Muscle of leg (tissue), 11 donors: ENCODE measurements around the gene TPSAB1. TPM values are rescaled to one million over a fixed set of nuclear protein-coding genes. Genes with fewer than 3 reads are reported as not detected.

Experiments used
- DNase-seq: peaks from one replicate; pipeline ENCODE4 v3.0.0; 2013
- H3K27ac ChIP-seq: one replicate; pipeline ENCODE4 v1.5.1; 2013; ENCODE audit warnings: mild to moderate bottlenecking, low read length, control low read depth
- H3K27me3 ChIP-seq: one replicate; pipeline ENCODE4 v1.6.1; 2013; ENCODE audit warnings: low read length; ENCODE audit not compliant: control insufficient read depth, insufficient read depth
- H3K36me3 ChIP-seq: one replicate; pipeline ENCODE4 v1.6.1; 2013; ENCODE audit warnings: low read length; ENCODE audit not compliant: control insufficient read depth, insufficient read depth
- H3K4me1 ChIP-seq: one replicate; pipeline ENCODE4 v1.6.1; 2013; ENCODE audit warnings: low read length; ENCODE audit not compliant: control insufficient read depth, insufficient read depth
- H3K4me3 ChIP-seq: one replicate; pipeline ENCODE4 v1.5.1; 2013; ENCODE audit warnings: low read length, control low read depth
- H3K9me3 ChIP-seq: replicated peaks from 2 replicates; pipeline ENCODE4 v1.6.1; 2013; ENCODE audit warnings: low read depth, low read length; ENCODE audit not compliant: control insufficient read depth
- WGBS: methylation state at CpG from one replicate; pipeline ENCODE4 v1.1.5; 2013; ENCODE audit warnings: missing lambda C conversion rate; ENCODE audit not compliant: insufficient coverage; 5-methylcytosine and 5-hydroxymethylcytosine counted together
- polyA plus RNA-seq, 8 donors: library from polyadenylated mRNA; unstranded; fragments of 120-200 nt; gene quantifications; one replicate each; pipeline versions ENCODE4 v1.2.1 to v1.2.3, GENCODE V29; 2013; ENCODE audit warnings: inconsistent platforms in 1 of 8, low replicate concordance in 1 of 8; ENCODE audit not compliant: insufficient read length in 8 of 8, insufficient read depth in 1 of 8
- total RNA-seq: library from RNA; stranded (reverse); fragments of 120-200 nt; gene quantifications from one replicate; pipeline ENCODE4 v1.2.4, GENCODE V29; 2013

Gene TPSAB1
- total and polyA plus RNA-seq, 9 donors: 0.53 to 3.8 (median 1.7) TPM

GRCh38 chr16:1258906-1259759 lies 18.6 kb downstream of the TPSAB1 start:
- no peak for DNase-seq
- Histone ChIP-seq H3K4me3 (no peak overlapping the region), H3K9me3 (no peaks in the 10 kb centered on the region), H3K36me3 (no peaks in the 10 kb centered on the region), H3K27ac (no peak overlapping the region), H3K4me1 (peaks cover 5% of the 10 kb centered on the region), H3K27me3 (peaks cover 57% of the 10 kb centered on the region)
- WGBS: 9% methylated on average over 36 of the region's 42 CpGs

- no peak for DNase-seq
- H3K9me3 ChIP-seq: no peaks in the 10 kb centered on the region
- WGBS: 22% methylated on average over 4 of the region's 11 CpGs
- H3K4me1 ChIP-seq: peaks cover 5% of the 10 kb centered on the region
- H3K36me3 ChIP-seq: no peaks in the 10 kb centered on the region
- peaks cover 57% of the 10 kb centered on the region for H3K27me3 ChIP-seq
- H3K4me3 ChIP-seq: no peak overlapping the region
- H3K27ac ChIP-seq: no peak overlapping the region
Measured at GRCh38 chr16:1259760-1260068, 19.2 kb downstream of the TPSAB1 start.

GRCh38 chr16:1260101-1260680 lies 19.7 kb downstream of the TPSAB1 start:
- WGBS: 66% methylated on average over 34 of the region's 36 CpGs
- H3K4me1 ChIP-seq: peaks cover 5% of the 10 kb centered on the region
- H3K4me3 ChIP-seq: no peak overlapping the region
- DNase-seq: no peak
- H3K27ac ChIP-seq: no peak overlapping the region
- no peaks in the 10 kb centered on the region for H3K36me3 ChIP-seq
- peaks cover 57% of the 10 kb centered on the region for H3K27me3 ChIP-seq
- H3K9me3 ChIP-seq: no peaks in the 10 kb centered on the region

GRCh38 chr16:1261131-1261892 lies 20.8 kb downstream of the TPSAB1 start:
- Histone ChIP-seq H3K36me3 (no peaks in the 10 kb centered on the region), H3K27ac (no peak overlapping the region), H3K4me1 (peaks cover 5% of the 10 kb centered on the region), H3K9me3 (no peaks in the 10 kb centered on the region), H3K4me3 (no peak overlapping the region), H3K27me3 (peaks cover 61% of the 10 kb centered on the region)
- no peak for DNase-seq
- WGBS: 6% methylated on average over 30 of the region's 47 CpGs

DNA sequence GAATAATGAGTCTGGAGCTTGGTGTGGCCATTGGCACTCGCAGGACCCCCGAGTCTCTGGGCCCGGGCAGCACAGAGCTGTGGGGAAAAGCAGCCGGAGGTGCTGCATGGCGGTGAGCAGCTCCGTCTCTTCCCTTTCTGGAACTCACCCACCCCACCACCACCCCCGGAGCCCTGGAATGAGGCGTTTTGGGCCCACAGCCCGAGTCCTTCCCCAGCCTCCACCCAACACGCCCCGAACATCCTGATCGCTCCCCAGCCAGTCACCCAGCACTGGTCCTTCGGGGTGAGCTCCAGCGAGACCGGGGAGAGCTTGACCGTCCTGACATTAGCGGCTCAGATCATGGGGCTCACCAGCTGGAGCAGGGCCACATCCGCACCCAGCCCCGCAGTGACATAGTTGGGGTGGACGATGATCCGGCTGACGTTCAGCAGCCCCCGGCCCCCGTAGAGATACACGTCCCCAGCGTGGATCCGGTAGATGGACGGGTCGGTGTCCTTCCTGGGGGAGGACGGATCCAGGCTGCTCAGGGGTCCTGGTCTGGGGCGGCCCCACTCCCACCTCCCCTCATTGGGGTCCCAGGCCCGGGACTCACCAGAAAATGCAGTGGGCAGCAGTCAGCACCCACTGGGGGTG lies 21.8 kb downstream of the TPSAB1 start:
- peaks cover 5% of the 10 kb centered on the region for H3K4me1 ChIP-seq
- no peaks in the 10 kb centered on the region for H3K36me3 ChIP-seq
- 72% methylated on average over 29 of the region's 32 CpGs for WGBS
- DNase-seq: no peak
- no peak overlapping the region for H3K27ac ChIP-seq
- H3K4me3 ChIP-seq: no peak overlapping the region
- no peaks in the 10 kb centered on the region for H3K9me3 ChIP-seq
- H3K27me3 ChIP-seq: peaks cover 64% of the 10 kb centered on the region

GRCh38 chr16:1262846-1263221 lies 22.3 kb downstream of the TPSAB1 start:
- no peak for DNase-seq
- peaks cover 5% of the 10 kb centered on the region for H3K4me1 ChIP-seq
- H3K27me3 ChIP-seq: peaks cover 59% of the 10 kb centered on the region
- no peak overlapping the region for H3K27ac ChIP-seq
- 78% methylated on average over 9 of the region's 9 CpGs for WGBS
- H3K4me3 ChIP-seq: no peak overlapping the region
- H3K9me3 ChIP-seq: no peaks in the 10 kb centered on the region
- no peaks in the 10 kb centered on the region for H3K36me3 ChIP-seq

- Histone ChIP-seq H3K4me3 (no peak overlapping the region), H3K36me3 (no peaks in the 10 kb centered on the region), H3K9me3 (no peaks in the 10 kb centered on the region), H3K4me1 (peaks cover 4% of the 10 kb centered on the region), H3K27ac (no peak overlapping the region), H3K27me3 (peaks cover 57% of the 10 kb centered on the region)
- no peak for DNase-seq
- WGBS: 74% methylated on average over 15 of the region's 15 CpGs
Measured at GRCh38 chr16:1263591-1264344, 23.3 kb downstream of the TPSAB1 start.

DNA sequence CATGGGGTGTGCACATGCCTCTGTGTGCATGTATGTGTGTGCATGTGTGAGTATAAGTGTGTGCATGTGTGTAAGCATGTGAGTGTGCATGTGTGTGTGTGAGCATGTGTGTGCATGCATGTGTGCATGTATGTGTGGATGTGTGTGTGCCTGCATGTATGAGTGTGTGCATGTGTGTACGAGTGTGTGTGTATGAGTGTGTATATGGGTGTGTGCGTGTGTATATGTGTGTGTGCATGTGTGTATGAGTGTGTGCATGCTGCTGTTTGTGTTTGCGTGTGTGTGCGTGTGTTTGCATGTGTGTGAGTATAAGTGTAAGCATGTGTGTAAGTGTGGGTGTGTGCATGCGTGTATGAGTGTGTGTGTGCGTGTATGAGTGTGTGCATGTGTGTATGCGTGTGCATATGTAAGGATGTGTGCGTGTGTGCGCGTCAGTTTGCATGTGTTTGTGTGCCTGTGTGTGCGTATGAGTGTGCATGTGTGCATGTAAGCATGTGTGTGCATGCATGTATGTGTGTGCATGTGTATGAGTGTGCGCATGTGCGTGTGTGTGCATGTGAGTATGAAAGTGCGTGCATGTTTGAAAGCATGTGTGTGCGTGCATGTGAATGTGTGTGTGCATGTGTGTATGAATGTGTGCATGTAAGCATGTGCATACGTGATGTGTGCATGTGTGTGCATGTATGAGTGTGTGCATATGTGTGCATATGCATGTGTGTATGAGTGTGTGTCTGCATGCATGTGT lies 24.0 kb downstream of the TPSAB1 start:
- Histone ChIP-seq H3K4me1 (no peaks in the 10 kb centered on the region), H3K27ac (no peak overlapping the region), H3K36me3 (no peaks in the 10 kb centered on the region), H3K9me3 (no peaks in the 10 kb centered on the region), H3K4me3 (no peak overlapping the region), H3K27me3 (peaks cover 53% of the 10 kb centered on the region)
- 92% methylated on average over 16 of the region's 16 CpGs for WGBS
- DNase-seq: no peak

- Histone ChIP-seq H3K27ac (no peak overlapping the region), H3K4me1 (no peaks in the 10 kb centered on the region), H3K36me3 (no peaks in the 10 kb centered on the region), H3K27me3 (peaks cover 48% of the 10 kb centered on the region), H3K4me3 (no peak overlapping the region), H3K9me3 (no peaks in the 10 kb centered on the region)
- no peak for DNase-seq
- WGBS: 73% methylated on average over 5 of the region's 13 CpGs
Measured at GRCh38 chr16:1265090-1265630, 24.7 kb downstream of the TPSAB1 start.
